ENCODE measurements around the gene CCDC192.

The CCDC192 gene, protein sequence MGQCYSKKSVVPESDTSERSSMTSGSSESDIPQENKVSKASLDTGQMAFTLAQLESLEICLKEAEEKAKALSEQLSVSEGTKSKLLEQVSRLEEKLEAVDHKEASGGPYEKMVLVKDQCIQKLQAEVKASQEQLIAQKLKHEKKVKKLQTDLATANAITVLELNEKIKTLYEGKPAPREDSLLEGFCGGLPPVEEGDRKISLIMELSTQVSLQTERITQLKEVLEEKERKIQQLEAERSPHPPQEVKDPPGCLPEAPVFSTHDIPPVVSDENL

DNA sequence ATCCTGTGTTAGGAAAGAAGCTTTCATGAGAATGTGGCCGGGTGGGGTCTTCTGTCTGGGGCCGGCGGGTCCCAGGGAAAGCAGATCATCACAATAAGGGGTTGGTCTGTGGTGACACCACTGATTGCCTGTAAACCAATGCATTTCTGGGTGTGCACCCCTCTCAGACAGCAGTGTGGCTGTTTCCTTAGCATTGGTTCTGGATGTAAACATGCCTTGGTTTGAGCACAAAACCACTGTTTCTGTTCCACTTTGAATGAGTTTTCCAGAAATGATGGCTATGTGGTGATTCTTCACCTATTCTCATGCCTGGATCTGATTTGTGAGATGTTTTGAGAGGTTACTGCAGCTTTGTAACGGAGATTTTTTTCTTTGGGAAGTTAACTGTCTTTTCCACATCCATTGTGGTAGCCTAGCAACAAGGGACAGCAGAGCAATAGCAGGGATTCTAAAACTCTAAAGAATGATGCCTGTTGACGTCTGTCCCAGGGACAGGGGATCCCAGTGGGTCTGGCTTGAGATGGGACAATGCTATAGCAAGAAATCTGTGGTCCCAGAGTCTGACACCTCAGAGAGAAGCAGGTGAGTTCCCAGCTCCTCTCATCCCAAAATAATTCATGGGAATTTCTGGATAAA lies at the start of gene CCDC192:
CCDC192 (plus strand) TSS at position 466 of the 636 bp plus-strand sequence; CDS start at position 521, 55 bp downstream.
- no peak within 1 kb of the TSS for H3K4me3 ChIP-seq (ENCODE audit: insufficient read depth, low read length, poor library complexity, severe bottlenecking)
- no peaks in the 10 kb centered on the region for H3K36me3 ChIP-seq (ENCODE audit: low read length)
- no peaks in the 10 kb centered on the region for H4K20me1 ChIP-seq (ENCODE audit: low read depth, low read length)
- H3K27ac ChIP-seq (ENCODE audit: low read depth, low read length), result no peak within 1 kb of the TSS
- TF ChIP-seq CTCF (IDR thresholded peaks at IDR 0.05; ENCODE audit: insufficient read depth, low read length, poor library complexity, severe bottlenecking) (no peak), EZH2phosphoT487 (conservative IDR thresholded peaks at IDR 0.05; ENCODE audit: low read length) (no peak)
- H3K27me3 ChIP-seq (ENCODE audit: low read length), result no peaks in the 10 kb centered on the region
- H3K9ac ChIP-seq (ENCODE audit: low read length), result no peak within 1 kb of the TSS
- H3K9me2 ChIP-seq (replicated peaks; ENCODE audit: insufficient read depth, low read length), result no peaks in the 10 kb centered on the region
- H2AFZ ChIP-seq (ENCODE audit: low read depth, low read length, severe bottlenecking), result no peak within 1 kb of the TSS
- H3K79me2 ChIP-seq (ENCODE audit: insufficient read depth, low read length), result no peaks in the 10 kb centered on the region
- no peak within 1 kb of the TSS for H3K4me2 ChIP-seq (ENCODE audit: low read depth, low read length, poor library complexity, severe bottlenecking)
- no peaks in the 10 kb centered on the region for H3F3A ChIP-seq (ENCODE audit: insufficient read depth)
- no peaks in the 10 kb centered on the region for H3K9me3 ChIP-seq (ENCODE audit: insufficient read depth, low read length)

GRCh38 chr5:127656825-127657224 lies 46.4 kb upstream of the CCDC192 start:
- no peaks in the 10 kb centered on the region for H3K9me3 ChIP-seq (ENCODE audit: insufficient read depth, low read length)
- no peaks in the 10 kb centered on the region for H3K27me3 ChIP-seq (ENCODE audit: low read length)
- no peaks in the 10 kb centered on the region for H3K9me2 ChIP-seq (replicated peaks; ENCODE audit: insufficient read depth, low read length)
- no peak overlapping the region for H2AFZ ChIP-seq (ENCODE audit: low read depth, low read length, severe bottlenecking)
- H3K9ac ChIP-seq (ENCODE audit: low read length), result no peak overlapping the region
- no peaks in the 10 kb centered on the region for H4K20me1 ChIP-seq (ENCODE audit: low read depth, low read length)
- no peaks in the 10 kb centered on the region for H3K36me3 ChIP-seq (ENCODE audit: low read length)
- H3K27ac ChIP-seq (ENCODE audit: low read depth, low read length), result no peak overlapping the region
- TF ChIP-seq CTCF (IDR thresholded peaks at IDR 0.05; ENCODE audit: insufficient read depth, low read length, poor library complexity, severe bottlenecking) (no peak), EZH2phosphoT487 (conservative IDR thresholded peaks at IDR 0.05; ENCODE audit: low read length) (no peak)
- H3K4me3 ChIP-seq (ENCODE audit: insufficient read depth, low read length, poor library complexity, severe bottlenecking), result no peak overlapping the region
- no peak overlapping the region for H3K4me2 ChIP-seq (ENCODE audit: low read depth, low read length, poor library complexity, severe bottlenecking)
- no peaks in the 10 kb centered on the region for H3F3A ChIP-seq (ENCODE audit: insufficient read depth)
- H3K79me2 ChIP-seq (ENCODE audit: insufficient read depth, low read length), result no peaks in the 10 kb centered on the region

- Histone ChIP-seq H3K9me2 (replicated peaks; ENCODE audit: insufficient read depth, low read length) (no peaks in the 10 kb centered on the region), H3F3A (ENCODE audit: insufficient read depth) (no peaks in the 10 kb centered on the region), H3K4me2 (ENCODE audit: low read depth, low read length, poor library complexity, severe bottlenecking) (no peak overlapping the region), H3K4me3 (ENCODE audit: insufficient read depth, low read length, poor library complexity, severe bottlenecking) (no peak overlapping the region), H3K9me3 (ENCODE audit: insufficient read depth, low read length) (no peaks in the 10 kb centered on the region), H2AFZ (ENCODE audit: low read depth, low read length, severe bottlenecking) (no peak overlapping the region), H3K27ac (ENCODE audit: low read depth, low read length) (no peak overlapping the region), H3K9ac (ENCODE audit: low read length) (no peak overlapping the region), H3K36me3 (ENCODE audit: low read length) (no peaks in the 10 kb centered on the region), H4K20me1 (ENCODE audit: low read depth, low read length) (no peaks in the 10 kb centered on the region), H3K27me3 (ENCODE audit: low read length) (no peaks in the 10 kb centered on the region), H3K79me2 (ENCODE audit: insufficient read depth, low read length) (no peaks in the 10 kb centered on the region)
- no peak for TF ChIP-seq CTCF (IDR thresholded peaks at IDR 0.05; ENCODE audit: insufficient read depth, low read length, poor library complexity, severe bottlenecking)
- TF ChIP-seq EZH2phosphoT487 (conservative IDR thresholded peaks at IDR 0.05; ENCODE audit: low read length), result no peak
Observed at GRCh38 chr5:127660047-127660733, 43.0 kb upstream of the CCDC192 start.

Measured in SU-DHL-6 (cell line).